SK-N-MC (cell line): ENCODE results near the gene ORM2.

Experiments used
- EZH2 ChIP-seq: fragments of 200-600 bp; sonication (generic); IDR thresholded peaks from one replicate; pipeline ENCODE4 v1.6.1; 2017; ENCODE audit warnings: antibody characterized with exemption
- POLR2AphosphoS5 ChIP-seq: IDR thresholded peaks from 2 replicates; pipeline ENCODE4 v1.6.1; 2012; ENCODE audit warnings: mild to moderate bottlenecking, low read depth, low read length, borderline replicate concordance

DNA sequence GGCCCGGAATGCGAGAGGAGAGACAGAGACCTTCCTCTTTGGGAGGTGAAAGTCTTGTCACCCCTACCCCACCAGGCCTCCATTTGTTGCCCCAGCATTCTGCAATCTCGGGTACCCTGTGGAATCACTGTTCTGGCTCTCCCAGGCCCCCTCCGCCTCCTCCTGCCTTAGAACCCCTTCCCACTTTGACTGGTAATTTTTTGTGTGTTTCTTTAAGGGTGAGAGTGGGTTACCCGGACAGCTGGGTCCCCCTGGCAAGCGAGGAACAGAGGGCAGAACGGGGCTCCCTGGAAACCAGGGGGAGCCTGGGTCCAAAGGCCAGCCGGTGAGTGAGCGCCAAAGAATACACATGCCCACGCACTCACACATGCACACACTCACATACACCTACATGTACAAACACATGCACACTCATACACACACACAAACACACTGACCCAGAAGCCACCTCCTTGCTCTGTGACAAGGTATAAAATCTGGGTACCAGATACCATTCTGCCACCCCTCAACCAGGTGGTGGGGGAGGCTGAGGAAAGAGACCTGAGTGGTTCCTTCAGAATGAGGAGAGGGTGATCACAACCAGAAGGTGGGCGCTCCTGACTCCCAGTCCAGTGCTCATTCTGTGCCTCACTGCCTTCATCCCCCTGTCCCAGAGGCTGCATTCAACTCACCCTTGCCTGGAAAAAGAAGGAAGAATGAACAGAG lies 37.6 kb upstream of the ORM2 start:
- TF ChIP-seq EZH2 (no peak), POLR2AphosphoS5 (no peak)
